Measurements from ENCODE around the gene HSD17B13.

DNA sequence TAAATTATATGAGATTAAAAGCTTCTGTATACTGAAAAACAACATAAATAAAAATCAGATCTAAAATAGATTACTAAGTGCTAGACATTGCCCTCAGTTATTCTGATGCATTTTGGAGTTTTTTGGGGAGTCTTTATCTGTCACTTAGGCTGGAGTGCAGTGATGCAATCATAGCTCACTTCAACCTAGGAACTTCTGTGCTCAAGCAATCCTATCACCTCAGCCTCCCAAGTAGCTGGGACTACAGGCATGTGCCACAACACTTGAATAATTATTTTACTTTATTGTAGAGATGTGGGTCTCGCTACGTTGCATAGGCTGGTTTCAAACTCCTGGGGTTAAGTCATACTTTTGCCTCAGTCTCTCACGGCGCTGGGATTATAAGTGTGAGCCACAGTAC, 36.6 kb upstream of the HSD17B13 start:
- no peak for TF ChIP-seq POLR2A (IDR thresholded peaks at IDR 0.05)
- no peak for TF ChIP-seq CTCF (IDR thresholded peaks at IDR 0.05)
